Activated CD4-positive, alpha-beta T cell treated with anti-CD3 and anti-CD28 coated beads, Interleukin-2, amount 50 U/mL, for 48 hours (primary cell): ENCODE data around the gene OPHN1.
"Not testable (repeated sequence)": the region's sequence is repeated elsewhere in the genome, so short reads cannot be mapped to it uniquely, and the experiment has no call there.

Experiments used
- DNase-seq, 2 experiments: peaks; one replicate each; pipeline ENCODE4 v3.0.0-alpha.2; 2020

The OPHN1 gene

DNA sequence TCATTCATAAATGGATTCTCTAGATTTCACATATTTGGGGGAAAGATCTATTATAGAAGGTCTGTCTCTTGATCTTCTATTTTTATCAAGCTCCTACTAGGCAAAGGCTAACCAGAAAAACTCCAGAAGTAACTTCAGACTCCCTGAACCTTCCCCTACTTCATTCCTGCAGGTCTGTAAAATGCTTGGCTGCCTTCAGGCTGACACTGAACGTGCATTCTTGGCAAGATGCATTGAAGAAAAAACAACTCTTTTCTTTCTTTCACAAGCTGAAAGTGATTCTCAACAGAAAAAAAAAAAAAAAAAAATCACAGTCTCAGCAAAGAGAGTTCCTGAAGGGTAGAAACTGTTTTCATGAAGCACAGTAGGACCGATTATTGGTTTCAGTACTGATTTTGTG lies 12.7 kb downstream of the OPHN1 start:
- DNase-seq: no peak

- no peak for DNase-seq
These were observed 13.3 kb downstream of the OPHN1 start for GRCh38 chrX:68419975-68420374.

GRCh38 chrX:68417651-68418050 lies 15.6 kb downstream of the OPHN1 start:
- no peak for DNase-seq

DNA sequence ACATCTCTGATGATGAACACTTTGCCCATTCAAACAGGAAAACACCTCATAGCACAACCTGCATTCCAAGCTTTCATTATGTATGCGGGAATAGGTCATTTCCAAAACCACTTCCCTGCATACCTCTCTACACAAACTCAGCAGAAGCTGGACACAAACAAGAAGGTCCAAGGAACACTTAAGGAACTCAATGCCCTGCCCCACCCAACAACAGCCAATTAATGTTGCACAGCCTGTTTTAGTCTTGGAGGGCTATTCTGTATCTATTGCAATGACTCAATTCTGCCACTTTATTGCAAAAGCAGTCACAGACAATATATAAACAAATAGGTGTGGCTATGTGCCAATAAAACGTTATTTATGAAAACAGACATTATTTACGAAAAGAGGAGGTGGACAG lies 16.7 kb downstream of the OPHN1 start:
- DNase-seq: no peak

DNA sequence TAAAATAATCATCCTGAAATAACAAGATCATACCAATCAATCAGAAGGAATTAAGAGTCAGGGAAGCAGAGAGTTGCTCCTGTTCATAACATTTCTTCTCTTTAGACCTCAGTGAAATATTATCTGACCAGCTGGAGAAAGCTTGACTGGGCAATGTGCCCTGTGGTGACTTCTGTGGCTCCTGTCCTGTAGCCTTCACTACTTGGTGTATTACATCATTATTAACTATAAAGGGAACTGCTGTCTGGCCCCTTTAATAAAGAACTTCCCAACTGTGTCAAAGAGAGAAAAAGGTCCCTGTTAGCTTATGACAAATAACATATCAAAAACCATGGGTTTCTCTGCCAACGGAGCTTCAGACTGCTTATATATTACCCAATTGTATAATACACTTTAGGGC lies 18.0 kb downstream of the OPHN1 start:
- DNase-seq: no peak

- no peak for DNase-seq
These were observed 20.0 kb downstream of the OPHN1 start for GRCh38 chrX:68413254-68413653.

- no peak for DNase-seq
These were observed 21.6 kb downstream of the OPHN1 start for GRCh38 chrX:68411729-68412128.

- no peak for DNase-seq
These were observed 24.1 kb downstream of the OPHN1 start for GRCh38 chrX:68409194-68409593.

DNA sequence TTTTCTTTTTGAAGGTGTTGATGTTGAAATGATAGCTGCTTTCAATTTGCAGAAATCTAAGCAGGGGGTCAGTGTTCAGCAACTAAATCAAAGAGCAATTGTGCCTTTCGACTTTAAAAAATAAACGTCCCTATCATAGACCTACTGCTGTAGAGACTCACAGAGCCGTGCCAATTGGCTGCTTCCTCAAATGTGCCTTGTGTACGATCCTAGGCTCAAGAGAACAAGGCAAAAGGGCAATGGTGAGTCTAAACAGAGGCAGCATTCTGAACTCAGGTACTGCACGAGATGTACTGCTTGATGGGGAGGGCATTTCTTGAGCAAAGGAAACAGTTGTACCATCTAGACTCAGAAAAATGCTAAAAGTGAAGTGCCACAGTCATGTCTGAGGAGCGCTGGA lies 29.8 kb downstream of the OPHN1 start:
- DNase-seq: no peak

- no peak for DNase-seq
These were observed 30.3 kb downstream of the OPHN1 start for GRCh38 chrX:68403038-68403437.

- DNase-seq: no peak
These were observed 31.2 kb downstream of the OPHN1 start for GRCh38 chrX:68402094-68402493.

DNA sequence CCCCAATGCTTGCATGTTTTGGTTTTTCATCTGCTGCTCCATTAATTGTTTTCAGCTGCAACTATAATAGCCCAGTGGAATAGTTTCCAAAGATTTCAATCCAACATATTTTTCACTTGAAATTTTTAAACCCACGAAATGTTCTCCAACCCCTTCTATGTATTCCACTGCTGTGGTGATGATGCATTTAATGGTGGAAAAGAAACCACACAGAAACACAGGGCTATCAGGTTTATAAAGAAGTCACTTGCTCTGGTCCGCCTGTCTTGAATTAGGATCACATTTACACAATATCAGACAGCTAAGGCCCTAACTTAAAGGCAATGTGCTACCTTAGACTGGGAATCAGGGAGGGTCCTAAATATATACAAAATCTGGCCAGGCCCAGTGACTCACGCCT lies 35.0 kb downstream of the OPHN1 start:
- no peak for DNase-seq

DNA sequence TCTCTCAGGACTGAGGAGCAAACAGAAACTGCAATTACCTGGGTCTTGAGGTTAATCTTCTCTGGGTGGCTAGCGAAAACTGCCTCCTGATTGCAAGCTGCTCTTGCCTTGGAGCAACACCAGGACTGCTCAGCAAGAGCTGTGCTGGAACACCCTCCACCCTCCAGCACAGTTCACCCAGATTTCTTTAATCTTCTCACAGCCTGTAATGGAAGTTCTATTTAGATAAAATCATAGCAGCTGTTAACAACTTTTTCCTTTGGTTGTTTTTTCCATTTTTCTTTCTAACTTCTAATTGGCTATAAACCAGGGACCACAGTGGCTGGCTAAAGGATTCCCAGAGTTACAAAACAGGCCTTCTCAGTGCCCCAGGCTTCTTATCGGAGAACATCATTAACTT lies 36.3 kb downstream of the OPHN1 start:
- DNase-seq: no peak

GRCh38 chrX:68389419-68389960 lies 43.8 kb downstream of the OPHN1 start:
- DNase-seq: not testable (repeated sequence)

DNA sequence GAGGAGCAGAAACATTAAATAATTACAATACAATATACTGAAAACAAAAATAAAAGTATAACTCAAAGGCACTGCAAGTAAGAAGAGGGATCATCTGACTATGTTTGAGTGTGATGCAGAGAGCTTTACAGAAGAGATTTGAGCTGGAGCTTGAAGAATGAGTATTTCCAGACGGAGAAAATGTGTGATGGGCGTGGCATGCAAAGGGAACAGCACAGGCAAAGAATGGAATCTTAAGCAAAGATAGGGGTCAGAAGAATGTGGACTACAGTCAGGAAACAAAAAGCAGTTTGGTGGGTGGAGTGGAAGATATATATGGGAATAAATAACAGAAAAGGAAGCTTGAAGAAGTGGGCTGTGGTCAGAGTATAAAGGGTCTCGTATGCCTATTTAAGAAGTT lies 45.5 kb downstream of the OPHN1 start:
- no peak for DNase-seq

GRCh38 chrX:68383540-68383939 lies 49.8 kb downstream of the OPHN1 start:
- DNase-seq: no peak

- DNase-seq: not testable (repeated sequence)
These were observed 55.7 kb downstream of the OPHN1 start for GRCh38 chrX:68377579-68377978.

DNA sequence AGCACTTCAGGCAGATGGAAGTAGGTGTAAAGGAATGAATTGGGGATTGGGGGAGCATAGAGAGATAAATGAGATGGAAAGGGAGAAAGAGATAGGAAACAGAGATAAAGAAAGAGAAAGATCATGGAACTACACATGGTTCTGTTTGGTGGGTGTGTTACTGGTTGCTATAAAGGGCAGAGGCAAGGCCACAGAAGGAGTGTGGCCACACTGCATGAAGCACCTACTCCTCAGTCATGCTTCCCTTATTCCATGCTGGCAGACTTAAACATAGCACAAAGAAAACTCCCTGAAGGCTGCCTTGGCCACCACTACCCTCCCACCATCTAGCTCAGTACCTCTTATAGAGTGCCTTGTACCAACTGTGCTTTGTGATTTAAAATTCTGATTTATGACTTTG lies 56.9 kb downstream of the OPHN1 start:
- no peak for DNase-seq

GRCh38 chrX:68375803-68376202 lies 57.5 kb downstream of the OPHN1 start:
- no peak for DNase-seq

DNA sequence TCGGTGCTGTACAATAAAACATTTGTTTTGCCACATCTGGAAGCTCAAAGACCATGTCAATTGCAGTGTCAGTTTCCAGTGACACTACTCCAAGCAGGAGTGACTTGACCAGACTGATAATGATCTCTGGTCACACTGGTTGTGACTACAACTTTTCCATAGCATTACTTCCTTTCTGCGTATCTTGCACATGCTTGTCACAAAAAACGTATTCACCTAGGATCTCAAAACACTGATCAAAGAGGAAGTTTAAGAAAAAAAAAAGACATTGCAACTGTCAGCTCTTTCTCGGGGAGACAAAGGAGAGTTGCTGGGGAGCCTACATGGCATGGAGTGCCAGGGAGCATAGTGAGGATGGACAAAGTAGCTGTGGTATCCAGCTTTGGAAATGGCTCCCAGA lies 60.6 kb downstream of the OPHN1 start:
- DNase-seq: no peak

DNA sequence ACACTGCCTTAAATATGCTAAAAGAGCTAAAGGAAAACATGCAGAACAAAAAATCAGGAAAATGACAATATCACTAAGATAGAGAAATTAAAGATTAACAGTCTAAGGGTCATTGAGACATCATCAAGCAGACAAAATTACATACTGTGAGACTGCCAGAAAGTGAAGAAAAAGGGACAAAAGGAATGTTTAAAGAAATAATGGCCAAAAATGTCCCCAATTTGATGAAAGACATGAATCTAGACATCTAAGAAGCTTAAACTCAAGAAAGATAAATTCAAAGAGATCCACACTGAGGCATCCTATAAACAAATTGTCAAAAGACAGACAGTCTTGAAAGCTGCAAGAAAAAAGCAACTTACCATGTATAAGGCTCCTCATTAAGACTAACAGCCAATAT lies 63.7 kb downstream of the OPHN1 start:
- DNase-seq: no peak

DNA sequence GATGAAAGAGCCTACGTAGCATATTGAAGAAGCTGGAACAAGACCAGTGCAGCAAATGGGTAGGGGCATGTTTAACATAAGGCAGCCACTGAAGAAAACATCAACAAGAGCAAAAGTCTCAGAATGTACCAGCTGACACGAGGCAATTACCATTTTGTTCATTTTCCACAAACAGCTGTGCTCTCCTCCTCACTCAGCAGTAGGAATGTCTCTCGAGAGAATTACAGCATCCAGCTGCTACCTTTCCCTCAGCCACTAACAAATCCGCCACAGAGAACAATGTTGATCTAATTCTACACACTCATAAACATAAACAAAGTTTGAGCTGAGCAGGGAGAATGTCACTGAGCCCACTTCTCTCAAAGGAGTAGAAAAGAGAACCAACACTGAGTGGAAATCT lies 68.0 kb downstream of the OPHN1 start:
- no peak for DNase-seq

DNA sequence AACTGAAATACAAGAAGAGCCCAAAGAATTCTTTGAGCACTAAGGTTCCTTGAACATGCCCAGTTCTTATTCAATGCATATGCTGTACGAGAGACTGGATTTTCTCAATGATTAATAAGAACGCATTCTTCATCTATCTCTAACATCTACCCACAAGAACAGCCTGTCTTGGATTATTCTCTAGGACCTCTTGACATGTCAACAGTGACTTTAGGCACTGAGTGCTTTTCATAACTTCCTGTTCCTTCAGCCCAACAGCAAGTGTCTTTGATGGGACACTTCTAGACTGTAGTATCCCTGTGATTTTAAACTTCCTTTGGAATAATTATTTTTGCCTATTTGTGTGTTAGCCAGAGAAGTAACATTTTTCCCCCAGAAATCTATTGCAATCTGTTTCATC lies 69.3 kb downstream of the OPHN1 start:
- no peak for DNase-seq

DNA sequence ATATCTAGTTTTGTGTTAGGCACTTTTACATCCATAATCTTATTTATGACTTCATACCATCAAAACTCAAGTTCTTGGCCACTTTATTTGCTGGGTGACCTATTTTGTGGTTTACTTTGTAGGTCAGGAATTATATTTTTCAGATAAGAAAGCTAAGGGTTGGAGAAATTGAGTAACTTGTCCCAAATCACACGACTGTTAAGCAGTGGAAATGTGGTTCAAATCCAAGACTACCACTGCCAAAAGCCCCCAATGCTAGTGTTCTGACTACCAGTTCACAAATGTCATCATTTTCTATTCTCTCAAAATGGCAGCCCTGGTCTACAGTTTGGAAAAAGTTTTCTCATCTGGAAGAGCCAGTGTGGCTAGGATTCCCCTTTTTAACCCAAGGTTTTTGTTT lies 74.6 kb downstream of the OPHN1 start:
- no peak for DNase-seq

GRCh38 chrX:68355629-68355920 lies 77.7 kb downstream of the OPHN1 start:
- no peak for DNase-seq
